Cerebellar cortex (tissue), 1 donor: ENCODE measurements around the gene BDKRB1.

Source experiments
- DNase-seq: peaks from one replicate; pipeline ENCODE4 v3.0.0-alpha.2; 2015; ENCODE audit warnings: low spot score

Gene BDKRB1

GRCh38 chr14:96281486-96281885 lies 25.5 kb downstream of the BDKRB1 start:
- peak; percentile 74 for DNase-seq

- DNase-seq: no peak
Measured at GRCh38 chr14:96284008-96284407, 28.0 kb downstream of the BDKRB1 start.

- no peak for DNase-seq
Measured at GRCh38 chr14:96284430-96284829, 28.4 kb downstream of the BDKRB1 start.

- DNase-seq: no peak
Measured at GRCh38 chr14:96285667-96286066, 29.7 kb downstream of the BDKRB1 start.

- DNase-seq: no peak
Measured at GRCh38 chr14:96286251-96286650, 30.2 kb downstream of the BDKRB1 start.

- DNase-seq: no peak
Measured at GRCh38 chr14:96287856-96288255, 31.8 kb downstream of the BDKRB1 start.

- no peak for DNase-seq
Measured at GRCh38 chr14:96294246-96294645, 38.2 kb downstream of the BDKRB1 start.

- DNase-seq: peak; percentile 23
Measured at GRCh38 chr14:96297000-96297399, 41.0 kb downstream of the BDKRB1 start.

- DNase-seq: no peak
Measured at GRCh38 chr14:96297997-96298515, 42.0 kb downstream of the BDKRB1 start.

- DNase-seq: no peak
Measured at GRCh38 chr14:96299441-96299840, 43.4 kb downstream of the BDKRB1 start.

GRCh38 chr14:96303981-96304380 lies 48.0 kb downstream of the BDKRB1 start:
- no peak for DNase-seq

- DNase-seq: no peak
Measured at GRCh38 chr14:96304956-96305355, 48.9 kb downstream of the BDKRB1 start.

- DNase-seq: no peak
Measured at GRCh38 chr14:96307434-96307833, 51.4 kb downstream of the BDKRB1 start.

- DNase-seq: no peak
Measured at GRCh38 chr14:96309133-96309895, 53.3 kb downstream of the BDKRB1 start.

GRCh38 chr14:96309896-96310330 lies 53.9 kb downstream of the BDKRB1 start:
- DNase-seq: no peak

GRCh38 chr14:96310906-96311305 lies 54.9 kb downstream of the BDKRB1 start:
- DNase-seq: no peak
